ENCODE data around the gene HK1.

The HK1 gene

DNA sequence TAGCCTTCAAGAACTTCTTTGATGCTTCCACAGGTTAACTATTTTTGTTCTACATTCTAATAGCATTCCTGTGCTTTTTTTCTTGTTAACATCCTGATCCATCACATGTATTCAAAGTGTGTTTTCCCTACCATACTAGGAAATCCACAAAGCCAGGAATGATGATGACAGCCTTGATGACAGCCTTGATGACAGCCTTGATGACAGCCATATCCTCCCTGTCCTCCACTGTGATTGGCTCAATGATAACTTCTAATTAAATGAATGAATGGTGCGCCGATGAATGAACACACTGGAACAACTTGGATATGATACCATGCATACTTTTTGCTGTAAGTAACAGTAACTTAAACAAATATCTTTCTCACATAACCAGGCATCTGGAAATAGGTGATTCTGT is 146.7 kb downstream of the HK1 start:
- TF ChIP-seq, protein P1, sequence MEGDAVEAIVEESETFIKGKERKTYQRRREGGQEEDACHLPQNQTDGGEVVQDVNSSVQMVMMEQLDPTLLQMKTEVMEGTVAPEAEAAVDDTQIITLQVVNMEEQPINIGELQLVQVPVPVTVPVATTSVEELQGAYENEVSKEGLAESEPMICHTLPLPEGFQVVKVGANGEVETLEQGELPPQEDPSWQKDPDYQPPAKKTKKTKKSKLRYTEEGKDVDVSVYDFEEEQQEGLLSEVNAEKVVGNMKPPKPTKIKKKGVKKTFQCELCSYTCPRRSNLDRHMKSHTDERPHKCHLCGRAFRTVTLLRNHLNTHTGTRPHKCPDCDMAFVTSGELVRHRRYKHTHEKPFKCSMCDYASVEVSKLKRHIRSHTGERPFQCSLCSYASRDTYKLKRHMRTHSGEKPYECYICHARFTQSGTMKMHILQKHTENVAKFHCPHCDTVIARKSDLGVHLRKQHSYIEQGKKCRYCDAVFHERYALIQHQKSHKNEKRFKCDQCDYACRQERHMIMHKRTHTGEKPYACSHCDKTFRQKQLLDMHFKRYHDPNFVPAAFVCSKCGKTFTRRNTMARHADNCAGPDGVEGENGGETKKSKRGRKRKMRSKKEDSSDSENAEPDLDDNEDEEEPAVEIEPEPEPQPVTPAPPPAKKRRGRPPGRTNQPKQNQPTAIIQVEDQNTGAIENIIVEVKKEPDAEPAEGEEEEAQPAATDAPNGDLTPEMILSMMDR (conservative IDR thresholded peaks at IDR 0.05; ENCODE audit: low read depth, low read length): no peak
- H3K4me3 ChIP-seq (ENCODE audit: low read length): no peak overlapping the region
- no peak for DNase-seq (ENCODE audit: low read depth)

DNA sequence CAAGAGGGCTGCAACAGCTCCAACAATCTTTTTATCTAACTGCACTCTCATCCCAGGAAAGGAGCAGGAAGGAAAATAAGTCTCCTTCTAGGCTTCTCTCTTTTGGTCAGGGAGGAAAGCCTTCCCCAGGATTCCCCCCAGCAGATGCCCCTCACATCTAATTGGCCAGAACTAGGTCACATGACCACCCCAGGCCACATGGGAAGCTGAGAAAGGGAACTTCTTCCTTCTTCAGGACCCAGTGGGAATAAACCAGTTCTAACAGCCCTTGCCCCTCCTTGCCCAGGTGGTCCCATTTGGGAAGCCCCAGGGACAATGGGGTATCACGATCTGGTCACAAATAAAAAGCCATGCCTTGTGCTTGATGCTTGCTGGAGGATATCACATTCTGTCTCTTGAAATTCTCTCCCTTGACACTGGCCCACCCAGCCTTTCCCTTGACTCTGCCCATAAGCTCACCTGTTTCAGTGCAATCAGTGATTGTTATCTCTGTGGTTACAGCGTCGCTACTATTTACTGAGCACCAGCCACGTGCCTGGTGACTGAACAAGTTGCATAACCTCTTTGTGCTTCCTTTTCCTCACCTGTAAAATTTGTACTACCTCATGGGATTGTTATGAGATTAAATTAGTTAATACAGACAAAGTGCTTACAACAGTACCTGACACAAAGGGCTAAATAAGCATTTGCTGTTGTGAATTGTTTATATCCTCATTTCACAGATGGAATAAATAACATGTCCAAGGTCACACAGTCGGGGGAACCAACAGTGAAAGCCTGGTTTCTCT is 147.4 kb downstream of the HK1 start:
- DNase-seq (ENCODE audit: low read depth): no peak
- no peak overlapping the region for H3K4me3 ChIP-seq (ENCODE audit: low read length)

DNA sequence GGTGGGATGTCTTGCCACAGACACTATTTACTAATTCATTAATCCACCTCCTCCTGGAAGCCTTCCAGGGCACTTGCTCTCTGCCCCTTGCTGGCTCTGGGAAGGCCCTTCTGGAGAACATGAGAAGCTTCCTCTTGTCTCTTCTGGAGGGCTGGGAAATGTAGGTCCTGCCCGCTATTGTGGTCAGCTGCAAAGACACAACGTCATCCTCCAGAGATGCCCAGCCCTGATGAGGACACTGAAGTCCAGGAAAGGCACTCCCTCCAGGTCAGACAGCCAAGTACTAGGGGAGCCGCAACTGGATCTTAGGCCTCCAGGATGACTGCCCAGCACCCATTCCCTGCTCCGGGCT is 148.1 kb downstream of the HK1 start:
- no peak overlapping the region for H3K4me3 ChIP-seq (ENCODE audit: low read length)
- TF ChIP-seq, protein P1 (conservative IDR thresholded peaks at IDR 0.05; ENCODE audit: low read depth, low read length): no peak
- no peak for DNase-seq (ENCODE audit: low read depth)

More for the DNA sequence above, 147.4 kb downstream of the HK1 start:
- TF ChIP-seq, protein P1 (conservative IDR thresholded peaks at IDR 0.05; ENCODE audit: low read depth, low read length): no peak

DNA sequence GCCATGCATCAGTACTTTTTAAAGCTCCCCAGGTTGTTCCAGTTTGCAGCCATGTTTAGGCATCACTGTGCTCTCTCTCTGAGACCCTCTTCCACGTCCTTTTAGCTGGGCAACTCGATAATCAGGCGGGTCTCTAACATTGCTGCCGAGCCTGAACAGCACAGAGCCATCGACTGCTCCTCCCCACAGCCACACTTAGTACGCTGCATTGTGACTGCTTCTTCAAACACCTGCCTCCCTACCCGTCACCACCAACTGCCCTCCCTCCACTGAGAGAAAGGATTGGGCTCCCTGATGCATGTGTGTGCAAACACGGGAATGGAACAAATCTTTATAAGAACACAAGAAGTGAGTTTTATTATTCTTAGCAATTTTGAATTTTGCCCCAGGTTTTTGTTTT is 149.9 kb downstream of the HK1 start:
- TF ChIP-seq, protein P1 (conservative IDR thresholded peaks at IDR 0.05; ENCODE audit: low read depth, low read length): no peak
- no peak overlapping the region for H3K4me3 ChIP-seq (ENCODE audit: low read length)
- no peak for DNase-seq (ENCODE audit: low read depth)

DNA sequence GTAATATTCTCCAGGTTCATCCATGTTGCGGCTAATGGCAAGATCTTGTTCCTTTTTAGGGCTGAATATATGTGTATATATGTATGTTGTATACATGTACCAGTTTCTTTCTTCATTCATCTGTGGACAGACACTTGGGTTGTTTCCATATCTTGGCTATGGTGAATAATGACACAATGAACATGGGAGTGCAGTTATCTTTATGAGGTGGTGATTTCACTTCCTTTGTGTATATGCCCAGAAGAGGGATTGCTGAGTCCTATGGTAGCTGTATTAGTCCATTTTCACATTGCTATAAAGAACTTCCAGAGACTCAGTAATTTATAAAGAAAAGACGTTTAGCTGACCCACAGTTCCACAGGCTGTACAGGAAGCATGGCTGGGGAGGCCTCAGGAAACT is 155.9 kb downstream of the HK1 start:
- TF ChIP-seq, protein P1 (conservative IDR thresholded peaks at IDR 0.05; ENCODE audit: low read depth, low read length): no peak
- no peak overlapping the region for H3K4me3 ChIP-seq (ENCODE audit: low read length)
- DNase-seq (ENCODE audit: low read depth): no peak

DNA sequence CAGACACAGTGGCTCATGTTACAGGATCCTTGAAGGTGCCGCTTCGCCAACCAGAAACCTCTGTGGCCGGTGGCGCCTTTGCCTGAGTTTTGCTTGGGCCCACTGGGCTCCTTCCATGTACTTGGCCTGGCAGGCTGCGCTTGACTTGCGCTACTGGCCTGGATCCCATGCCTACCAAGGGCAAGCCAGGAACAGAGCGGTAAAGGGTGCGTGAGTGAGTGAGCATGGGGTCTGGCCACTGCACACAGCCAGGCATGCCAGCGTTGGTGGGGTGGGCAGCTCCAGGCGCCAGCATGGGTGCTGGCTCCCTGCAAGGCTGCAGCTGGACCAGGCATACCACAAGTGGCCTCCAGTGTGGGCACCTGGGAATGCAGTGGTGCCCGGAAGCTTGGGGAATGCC is 156.6 kb downstream of the HK1 start:
- TF ChIP-seq, protein P1 (conservative IDR thresholded peaks at IDR 0.05; ENCODE audit: low read depth, low read length): no peak
- no peak overlapping the region for H3K4me3 ChIP-seq (ENCODE audit: low read length)
- no peak for DNase-seq (ENCODE audit: low read depth)

DNA sequence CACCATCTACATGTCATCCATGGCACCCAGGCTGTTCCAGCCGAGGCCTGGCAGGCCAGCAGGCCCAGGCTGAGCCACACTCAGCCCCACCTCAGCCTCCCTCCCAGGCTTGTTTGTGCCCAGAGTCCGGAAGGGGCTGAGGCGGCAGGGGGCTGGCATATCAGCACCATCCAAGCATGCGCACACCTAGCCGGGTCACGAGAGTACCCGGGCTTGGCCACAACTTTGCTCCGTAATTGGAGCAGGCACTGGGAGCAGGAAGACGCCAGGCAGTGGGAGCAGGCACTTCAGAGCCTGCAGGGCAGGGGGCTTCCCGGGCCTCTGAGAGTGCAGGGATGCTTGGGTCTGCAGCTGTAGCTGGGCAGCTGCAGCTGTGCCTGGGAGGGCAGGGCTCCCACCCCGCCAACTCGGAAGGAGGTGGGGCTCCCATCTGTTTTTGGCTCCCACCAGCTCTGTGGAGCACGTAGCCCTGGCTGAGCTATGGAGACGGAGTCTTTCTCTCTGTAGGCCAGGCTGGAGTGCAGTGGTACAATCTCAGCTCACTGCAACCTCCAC is 157.7 kb downstream of the HK1 start:
- DNase-seq (ENCODE audit: low read depth): no peak
- TF ChIP-seq, protein P1 (conservative IDR thresholded peaks at IDR 0.05; ENCODE audit: low read depth, low read length): no peak
- H3K4me3 ChIP-seq (ENCODE audit: low read length): no peak overlapping the region
